Hepatocyte (in vitro differentiated cells): ENCODE measurements around the gene FMO2.

Experiments
- EZH2 ChIP-seq: fragments of 200-600 bp; sonication (generic); IDR thresholded peaks from 2 replicates; pipeline ENCODE4 v1.6.1; 2016; ENCODE audit warnings: antibody characterized with exemption, mild to moderate bottlenecking, borderline replicate concordance
- TF ChIP-seq, protein P1 (sequence below): fragments of 200-600 bp; sonication (generic); IDR thresholded peaks from 2 replicates; pipeline ENCODE4 v1.5.1; 2016; ENCODE audit warnings: antibody characterized with exemption, mild to moderate bottlenecking; ENCODE audit not compliant: poor library complexity

DNA sequence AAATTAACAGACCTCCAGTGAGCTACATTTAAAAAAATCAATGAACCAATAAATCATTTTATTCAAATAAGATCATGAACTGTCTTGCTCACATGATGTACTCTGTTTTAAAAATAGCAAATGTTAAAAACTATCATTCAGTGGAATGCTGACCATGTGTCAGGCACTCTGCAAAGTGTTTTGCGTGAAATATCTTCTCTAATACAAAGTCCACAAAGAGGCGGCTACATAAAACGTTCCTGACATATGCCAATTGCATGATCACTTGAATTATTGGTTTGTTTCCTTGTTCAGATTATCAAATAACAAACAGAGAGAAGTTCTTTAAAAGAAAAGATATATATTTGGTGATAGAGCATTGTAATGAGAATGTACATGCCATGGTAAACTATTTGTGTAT lies 10.7 kb downstream of the FMO2 start:
- TF ChIP-seq EZH2: no peak
- TF ChIP-seq, protein P1, sequence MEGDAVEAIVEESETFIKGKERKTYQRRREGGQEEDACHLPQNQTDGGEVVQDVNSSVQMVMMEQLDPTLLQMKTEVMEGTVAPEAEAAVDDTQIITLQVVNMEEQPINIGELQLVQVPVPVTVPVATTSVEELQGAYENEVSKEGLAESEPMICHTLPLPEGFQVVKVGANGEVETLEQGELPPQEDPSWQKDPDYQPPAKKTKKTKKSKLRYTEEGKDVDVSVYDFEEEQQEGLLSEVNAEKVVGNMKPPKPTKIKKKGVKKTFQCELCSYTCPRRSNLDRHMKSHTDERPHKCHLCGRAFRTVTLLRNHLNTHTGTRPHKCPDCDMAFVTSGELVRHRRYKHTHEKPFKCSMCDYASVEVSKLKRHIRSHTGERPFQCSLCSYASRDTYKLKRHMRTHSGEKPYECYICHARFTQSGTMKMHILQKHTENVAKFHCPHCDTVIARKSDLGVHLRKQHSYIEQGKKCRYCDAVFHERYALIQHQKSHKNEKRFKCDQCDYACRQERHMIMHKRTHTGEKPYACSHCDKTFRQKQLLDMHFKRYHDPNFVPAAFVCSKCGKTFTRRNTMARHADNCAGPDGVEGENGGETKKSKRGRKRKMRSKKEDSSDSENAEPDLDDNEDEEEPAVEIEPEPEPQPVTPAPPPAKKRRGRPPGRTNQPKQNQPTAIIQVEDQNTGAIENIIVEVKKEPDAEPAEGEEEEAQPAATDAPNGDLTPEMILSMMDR: no peak
